ENCODE measurements around the gene RANBP2.
"Not testable (repeated sequence)": the region's sequence is repeated elsewhere in the genome, so short reads cannot be mapped to it uniquely, and the experiment has no call there.

The RANBP2 gene

DNA sequence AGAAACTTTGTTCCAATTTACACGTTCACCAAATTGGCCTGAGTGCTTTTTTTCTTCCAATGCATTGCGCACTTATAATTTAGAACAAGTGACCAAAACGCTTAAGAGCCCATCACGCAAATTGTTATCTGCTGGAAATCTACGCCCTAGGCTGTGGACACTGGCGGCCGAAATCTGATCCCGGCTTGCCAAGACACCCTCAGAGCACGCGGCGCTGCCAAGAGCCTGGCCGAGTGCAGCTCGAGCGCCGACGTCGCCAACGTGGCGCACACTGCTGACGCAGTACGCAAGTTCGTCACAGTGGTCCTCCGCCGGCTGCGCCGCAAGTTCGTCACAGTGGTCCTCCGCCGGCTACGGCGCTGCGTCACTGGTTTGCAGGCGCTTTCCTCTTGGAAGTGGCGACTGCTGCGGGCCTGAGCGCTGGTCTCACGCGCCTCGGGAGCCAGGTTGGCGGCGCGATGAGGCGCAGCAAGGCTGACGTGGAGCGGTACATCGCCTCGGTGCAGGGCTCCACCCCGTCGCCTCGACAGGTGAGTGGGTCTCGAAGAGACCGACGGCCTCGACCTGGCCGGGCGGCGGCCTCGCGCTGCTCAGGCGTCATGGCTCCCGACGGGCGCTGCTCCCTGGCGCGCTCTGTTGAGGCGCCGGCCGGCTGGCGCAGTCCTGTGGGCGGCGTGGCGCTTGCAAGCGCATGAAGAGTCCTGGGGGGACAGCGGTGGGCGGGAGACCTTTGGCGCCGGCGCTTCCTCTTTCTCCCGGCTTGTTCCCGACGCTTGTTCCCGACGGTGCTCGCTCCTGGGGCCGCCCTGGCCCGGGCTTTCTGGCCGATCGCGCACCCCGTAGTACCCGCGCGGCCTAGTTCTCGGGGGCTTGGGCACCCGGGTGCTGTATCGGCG is at the start of gene RANBP2:
Gene RANBP2 (plus strand): TSS at position 334 of the 896 bp plus-strand sequence. CDS start 125 bp downstream, at position 459.
- DNase-seq: peak; percentile 94

DNA sequence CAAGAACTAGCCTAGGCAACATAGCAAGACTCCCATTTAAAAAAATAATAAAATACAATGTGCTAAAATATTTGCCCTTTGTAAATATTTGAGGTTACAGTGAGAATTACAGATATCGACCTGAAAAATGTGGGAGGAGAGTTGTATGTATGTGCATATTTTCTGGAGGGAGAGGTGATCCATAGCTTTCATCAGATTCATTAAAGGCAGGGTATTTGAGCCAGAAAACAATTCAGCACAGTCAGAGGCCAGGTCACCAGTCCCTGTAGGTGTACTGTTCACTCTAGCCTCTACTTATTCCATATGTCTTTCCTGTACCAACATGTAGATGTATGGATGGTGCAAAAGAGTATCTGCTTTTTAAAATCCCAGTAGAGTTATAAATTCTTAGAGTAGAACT is 49.0 kb upstream of the RANBP2 start:
- DNase-seq: not testable (repeated sequence)

DNA sequence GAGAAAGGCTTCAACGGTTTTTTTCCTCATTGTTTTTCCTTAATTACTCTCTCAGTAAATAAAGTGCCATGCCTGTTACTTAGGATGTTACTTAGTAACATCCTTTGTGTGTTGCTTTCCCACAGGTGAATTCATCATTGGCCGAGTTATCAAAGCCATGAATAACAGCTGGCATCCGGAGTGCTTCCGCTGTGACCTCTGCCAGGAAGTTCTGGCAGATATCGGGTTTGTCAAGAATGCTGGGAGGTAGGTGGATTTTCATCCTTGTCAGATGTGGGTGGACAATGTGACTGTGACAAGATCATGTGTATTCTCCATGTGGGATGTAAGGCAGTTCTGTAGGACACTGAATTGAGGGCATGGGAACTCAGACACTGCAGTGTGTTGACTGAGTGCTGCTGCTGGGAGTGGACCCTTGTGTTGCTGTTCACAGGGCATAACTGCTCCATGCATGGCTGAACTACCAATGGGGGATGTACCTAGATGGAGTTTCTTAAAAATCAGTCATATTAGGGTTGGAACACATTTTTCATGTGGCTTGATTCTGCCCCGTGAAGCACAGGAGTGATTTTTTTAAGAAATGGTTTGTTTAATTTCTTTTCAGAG is 47.0 kb upstream of the RANBP2 start:
- not testable (repeated sequence) for DNase-seq

DNA sequence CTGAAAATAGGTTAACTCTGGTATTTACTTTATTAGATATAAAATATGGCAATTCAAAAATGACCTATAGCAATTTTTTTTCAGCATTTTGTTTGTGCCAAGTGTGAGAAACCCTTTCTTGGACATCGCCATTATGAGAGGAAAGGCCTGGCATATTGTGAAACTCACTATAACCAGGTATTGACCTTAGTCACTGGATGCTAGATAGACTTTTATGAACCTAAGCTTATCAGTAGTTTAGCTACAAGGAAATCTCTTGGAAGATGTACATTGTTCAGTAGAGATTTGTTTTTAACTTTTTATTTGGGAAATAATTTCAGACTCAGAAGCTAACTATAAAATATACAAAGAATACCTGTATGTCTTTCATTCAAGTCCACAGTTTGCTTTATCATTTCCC is 42.8 kb upstream of the RANBP2 start:
- DNase-seq: not testable (repeated sequence)

DNA sequence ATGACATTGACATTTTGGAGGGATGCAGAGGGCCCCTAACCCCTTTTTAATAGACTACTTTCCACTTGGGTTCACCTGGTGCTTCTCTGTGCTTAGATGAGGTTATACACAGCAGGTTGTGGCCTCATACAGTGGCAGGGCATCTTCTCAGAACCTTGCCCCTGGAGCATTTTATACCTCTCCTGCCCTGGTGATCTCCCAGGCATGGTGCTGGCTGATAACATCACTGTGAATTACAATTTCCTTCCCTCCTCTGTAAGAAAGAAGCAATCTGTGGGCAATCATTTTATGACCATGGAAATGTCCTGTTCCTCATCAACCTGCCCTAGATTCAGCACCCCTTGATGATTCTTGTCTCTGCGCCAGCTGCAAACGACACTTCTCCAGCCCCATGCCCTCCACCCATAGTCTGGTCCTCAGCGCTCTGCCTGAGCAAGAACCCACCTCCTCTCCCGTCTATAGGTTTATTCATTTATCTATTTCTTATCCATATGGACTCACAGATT is 42.0 kb upstream of the RANBP2 start:
- DNase-seq: not testable (repeated sequence)

DNA sequence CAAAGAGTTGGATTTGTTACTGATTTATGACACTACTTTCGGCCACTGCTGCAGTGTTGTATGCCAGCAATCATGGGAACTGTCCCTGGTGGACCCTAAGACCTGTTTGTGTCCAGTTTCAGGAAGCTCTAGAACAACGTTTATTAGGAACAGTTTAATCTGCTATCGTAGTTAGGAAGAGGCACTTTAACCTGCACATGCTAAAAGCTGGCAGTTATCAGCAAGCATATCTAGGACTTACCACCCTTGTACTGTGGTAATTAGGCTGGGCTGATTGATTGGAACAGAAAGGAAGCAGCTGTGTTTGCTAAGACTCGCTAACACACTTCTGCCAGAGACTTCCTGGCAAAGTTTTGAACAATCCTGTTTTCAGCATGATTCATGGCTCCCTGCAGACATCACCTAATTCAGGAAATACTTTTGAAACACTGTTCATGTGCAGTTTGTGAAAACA is 41.1 kb upstream of the RANBP2 start:
- not testable (repeated sequence) for DNase-seq

DNA sequence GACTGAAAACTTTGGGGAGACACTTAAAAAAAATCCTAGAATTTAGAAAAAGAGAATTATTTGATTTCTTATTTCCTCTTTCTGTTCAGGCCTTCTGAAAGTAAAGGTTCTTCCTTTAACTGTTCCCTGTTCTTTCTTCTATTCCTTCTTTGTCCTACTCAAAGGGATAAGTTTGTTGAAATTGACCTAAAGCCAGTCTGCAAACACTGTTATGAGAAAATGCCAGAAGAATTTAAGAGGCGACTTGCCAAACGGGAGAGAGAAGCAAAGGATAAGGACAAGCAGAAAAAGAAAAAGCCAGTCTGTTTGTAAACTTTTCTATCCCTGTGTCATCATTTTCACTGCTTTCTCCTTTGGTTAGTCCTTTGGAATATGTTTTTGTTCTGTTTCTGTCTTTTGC is 38.5 kb upstream of the RANBP2 start:
- not testable (repeated sequence) for DNase-seq

DNA sequence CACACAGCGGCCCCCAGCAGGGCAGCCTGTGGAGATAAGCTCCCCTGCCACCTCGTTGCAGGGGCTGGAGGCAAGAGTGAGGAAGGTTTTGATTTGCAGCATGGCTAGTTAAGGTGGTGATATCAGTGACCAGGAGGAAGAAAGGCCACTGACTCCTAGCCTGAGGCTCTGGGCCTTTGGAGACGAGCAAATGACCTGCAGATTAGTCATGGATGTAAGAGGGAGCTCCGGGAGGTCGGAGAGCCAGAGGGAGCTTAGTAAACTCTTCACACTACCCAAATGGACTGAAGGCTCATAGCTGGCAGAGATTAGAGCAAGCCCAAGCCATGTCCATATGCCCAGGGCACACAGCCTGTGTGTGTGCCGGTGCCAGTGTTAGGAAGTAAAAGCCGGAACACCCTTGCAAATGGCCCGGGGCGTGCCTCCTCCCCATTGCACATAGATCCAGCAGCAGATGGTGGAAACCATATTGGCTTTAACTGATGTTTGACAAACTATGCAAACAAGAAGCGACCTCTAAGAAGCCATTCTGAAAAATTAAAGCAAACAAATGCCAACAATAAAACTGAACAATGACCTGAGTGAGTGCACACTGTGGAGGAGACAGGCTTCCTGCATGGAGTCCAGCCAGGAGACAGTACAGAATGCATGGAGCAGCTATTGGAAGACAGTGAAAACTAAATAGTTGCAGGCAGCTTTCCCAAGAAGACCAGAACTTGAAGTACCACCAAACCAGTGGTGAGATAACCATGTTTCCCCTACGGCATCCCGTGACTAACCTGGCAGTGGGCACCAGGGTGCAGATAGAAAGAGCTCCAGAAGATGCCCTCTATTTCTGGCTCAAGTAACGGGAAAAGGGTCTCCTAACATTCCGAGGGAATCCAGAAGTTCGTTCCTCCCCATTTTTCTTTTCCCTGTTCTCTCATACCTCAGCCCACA is 30.2 kb upstream of the RANBP2 start:
- not testable (repeated sequence) for DNase-seq

DNA sequence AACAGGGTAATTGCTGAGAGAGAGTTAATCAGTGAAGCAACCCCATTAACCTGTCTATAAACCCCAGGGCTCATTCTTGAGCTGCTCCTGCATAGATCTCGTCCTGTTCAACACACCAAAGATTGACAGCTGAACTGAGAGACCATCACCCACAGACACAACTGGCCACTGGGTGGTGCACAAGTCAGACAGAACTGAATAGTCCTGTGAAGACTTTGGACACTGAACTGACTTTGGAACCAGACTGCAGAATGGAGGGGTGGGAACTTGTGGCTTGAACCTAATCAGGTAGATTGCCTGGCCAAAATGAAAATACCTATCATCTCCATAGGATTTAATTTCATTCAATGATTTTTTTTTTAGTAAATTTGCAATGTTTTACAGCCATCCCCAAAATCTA is 29.3 kb upstream of the RANBP2 start:
- DNase-seq: not testable (repeated sequence)

DNA sequence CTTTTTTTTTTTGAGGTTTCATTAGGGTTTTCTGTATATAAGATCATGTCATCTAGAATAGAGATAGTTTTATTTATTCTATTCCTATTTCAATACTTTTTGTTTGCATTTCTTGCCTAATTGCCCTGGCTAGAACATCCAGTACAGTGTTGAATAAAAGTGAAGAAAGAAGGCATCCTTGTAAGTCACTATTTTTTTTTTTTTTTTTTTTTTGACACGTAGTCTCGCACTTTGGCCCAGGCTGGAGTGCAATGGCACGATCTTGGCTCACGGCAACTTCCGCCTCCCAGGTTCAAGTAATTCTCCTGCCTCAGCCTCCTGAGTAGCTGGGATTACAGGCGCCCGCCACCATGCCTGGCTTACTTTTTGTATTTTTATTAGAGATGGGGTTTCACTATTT is 27.8 kb upstream of the RANBP2 start:
- DNase-seq: no peak

DNA sequence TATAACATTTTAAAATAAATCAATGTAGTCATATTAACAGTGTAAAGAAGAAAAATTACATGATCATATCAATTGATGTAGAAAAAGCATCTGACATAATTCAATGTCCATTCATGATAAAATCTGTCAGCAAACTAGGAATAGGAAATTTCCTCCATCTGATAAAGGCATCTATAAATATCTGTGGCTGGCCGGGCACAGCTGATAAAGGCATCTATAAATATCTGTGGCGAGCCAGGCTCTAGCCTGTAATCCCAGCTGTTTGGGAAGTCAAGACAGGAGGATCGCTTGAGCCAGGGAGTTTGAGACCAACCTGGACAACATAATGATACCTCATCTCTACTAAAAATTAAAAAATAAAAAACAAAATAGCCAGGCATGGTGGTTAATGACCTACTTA is 18.1 kb upstream of the RANBP2 start:
- DNase-seq: no peak

DNA sequence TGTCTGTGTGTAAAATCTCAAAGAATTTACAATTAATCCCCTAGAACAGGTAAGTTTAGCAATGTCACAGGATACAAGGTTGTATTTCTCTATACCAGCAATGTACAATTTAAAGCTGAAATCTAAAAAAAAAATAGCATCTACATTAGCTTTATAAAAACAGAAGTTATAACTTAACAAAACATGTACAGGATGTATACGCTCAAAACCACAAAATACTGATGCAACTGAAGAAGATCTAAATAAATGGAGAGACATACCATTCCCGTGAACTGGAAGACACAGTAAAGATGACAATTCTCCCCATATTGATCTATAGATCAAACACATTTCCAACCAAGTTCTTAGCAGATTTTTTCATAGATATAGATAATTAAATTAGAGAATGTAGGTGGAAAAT is 17.5 kb upstream of the RANBP2 start:
- DNase-seq: no peak

DNA sequence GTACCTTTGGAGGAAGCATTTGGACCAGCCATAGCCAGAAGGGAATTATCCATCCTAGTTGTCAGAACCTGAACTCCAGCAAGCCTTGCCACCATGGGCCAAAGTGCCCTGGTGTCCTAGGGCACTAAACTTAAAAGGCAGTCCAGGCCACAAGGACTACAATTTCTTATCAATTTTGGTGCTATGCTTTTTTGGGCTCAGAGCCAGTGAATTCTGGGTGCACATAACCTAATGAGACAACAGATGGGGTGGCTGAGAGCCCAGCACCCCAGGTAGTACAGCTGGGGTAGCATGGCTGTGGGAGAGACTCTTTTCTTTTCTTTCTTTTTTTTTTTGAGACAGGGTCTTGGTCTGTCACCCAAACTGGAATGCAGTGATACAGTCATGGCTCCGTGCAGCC is 14.4 kb upstream of the RANBP2 start:
- no peak for DNase-seq

DNA sequence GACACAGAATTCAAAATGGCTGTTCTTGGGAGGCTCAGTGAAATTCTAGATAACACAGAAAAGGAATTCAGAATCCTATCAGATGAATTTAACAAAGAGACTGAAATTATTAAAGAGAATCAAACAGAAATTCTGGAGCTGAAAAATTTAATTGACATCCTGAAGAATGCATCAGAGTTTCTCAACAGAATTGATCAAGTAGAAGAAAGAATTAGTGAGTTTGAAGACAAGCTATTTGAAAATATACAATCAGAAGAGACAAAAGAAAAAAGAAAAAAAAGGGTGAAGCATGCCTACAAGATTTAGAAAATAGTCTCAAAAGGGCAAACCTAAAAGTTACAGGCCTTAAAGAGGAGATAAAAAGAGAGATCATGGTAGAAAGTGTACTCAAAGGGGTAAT is 12.0 kb upstream of the RANBP2 start:
- no peak for DNase-seq

DNA sequence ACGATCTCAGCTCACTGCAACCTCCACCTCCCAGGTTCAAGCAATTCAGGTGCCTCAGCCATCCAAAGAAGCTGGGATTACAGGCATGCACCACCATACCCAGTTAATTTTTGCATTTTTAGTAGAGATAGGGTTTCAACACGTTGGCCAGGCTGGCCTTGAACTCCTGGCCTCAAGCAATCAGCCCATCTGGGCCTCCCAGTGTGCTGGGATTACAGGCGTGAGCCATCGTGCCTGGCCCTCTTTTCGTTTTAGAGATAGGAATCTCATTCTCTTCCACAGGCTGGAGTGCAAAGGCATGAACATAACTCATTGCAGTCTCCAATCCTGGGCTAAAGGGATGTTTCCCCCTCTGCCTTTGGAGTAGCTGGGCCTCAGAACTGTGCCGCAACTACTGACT is 2.3 kb upstream of the RANBP2 start:
- DNase-seq: not testable (repeated sequence)

DNA sequence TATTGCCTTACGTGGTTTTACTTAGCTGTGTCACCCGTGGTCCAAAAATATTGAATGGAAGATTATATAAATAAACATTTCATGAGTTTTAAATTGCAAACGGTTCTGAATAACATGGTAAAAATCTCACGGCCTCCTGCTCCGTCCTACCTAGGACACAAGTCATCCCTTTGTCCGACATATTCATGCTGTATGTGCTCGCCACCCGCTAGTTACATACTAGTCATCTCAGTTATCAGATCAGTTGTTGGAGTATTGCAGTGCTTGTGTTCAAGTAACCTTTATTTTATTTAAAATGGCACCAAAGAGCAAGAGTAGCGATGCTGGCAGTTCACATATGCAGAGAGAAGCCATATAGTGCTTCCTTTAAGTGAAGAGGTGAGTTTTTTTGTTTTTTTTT is 6.8 kb downstream of the RANBP2 start:
- DNase-seq: not testable (repeated sequence)

DNA sequence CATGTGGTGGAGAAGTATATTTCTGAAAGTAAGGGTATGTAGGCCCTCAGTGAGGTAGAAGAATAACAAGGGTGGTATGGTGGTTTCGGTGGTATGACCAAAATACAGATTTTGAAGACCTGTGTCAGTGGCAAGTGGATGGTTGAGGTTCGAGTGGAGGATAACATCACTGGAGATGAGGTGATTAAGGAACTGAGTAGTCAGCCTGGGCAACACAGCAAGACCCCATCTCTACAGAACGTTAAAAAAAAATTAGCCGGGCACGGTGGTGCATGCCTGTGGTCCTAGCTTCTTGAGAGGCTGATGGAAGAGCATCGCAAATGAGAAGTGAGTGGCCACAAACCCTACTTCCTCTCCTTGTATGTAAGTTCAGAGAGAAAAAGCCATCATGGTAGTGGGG is 15.4 kb downstream of the RANBP2 start:
- DNase-seq: not testable (repeated sequence)

DNA sequence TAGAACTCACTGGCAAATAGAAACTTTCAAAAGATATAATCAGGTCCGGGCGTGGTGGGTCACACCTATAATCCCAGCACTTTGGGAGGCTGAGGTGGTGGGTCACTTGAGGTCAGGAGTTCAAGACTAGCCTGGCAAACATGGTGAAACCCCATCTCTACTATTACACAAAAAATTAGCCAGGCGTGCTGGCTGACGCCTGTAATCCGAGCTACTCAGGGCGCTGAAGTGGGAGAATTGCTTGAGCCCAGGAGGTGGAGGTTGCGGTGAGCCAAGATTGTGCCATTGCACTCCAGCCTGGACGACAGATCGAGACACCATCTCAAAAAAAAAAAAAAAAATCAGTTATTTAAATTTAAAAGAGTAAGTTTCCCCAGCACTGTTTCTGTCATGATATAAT is 38.7 kb downstream of the RANBP2 start:
- peak; percentile 31 for DNase-seq

DNA sequence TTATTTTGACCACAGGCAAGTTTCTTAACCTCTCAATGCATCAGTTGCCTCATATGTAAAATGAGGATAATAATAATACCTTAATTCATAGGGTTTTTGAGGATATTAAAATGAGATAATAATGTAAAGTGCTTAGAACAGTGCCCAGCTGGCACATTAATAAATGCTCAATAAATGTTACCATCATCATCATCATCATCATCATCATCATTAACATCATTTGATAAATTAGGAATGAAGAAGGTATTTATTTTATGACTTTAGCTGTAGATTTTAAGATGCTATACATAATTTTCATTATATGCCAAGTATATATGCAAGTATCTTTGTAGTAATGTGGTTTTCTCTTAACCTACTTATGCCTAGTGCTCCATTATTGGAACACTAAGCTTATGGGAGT is 43.3 kb downstream of the RANBP2 start:
- DNase-seq: not testable (repeated sequence)

DNA sequence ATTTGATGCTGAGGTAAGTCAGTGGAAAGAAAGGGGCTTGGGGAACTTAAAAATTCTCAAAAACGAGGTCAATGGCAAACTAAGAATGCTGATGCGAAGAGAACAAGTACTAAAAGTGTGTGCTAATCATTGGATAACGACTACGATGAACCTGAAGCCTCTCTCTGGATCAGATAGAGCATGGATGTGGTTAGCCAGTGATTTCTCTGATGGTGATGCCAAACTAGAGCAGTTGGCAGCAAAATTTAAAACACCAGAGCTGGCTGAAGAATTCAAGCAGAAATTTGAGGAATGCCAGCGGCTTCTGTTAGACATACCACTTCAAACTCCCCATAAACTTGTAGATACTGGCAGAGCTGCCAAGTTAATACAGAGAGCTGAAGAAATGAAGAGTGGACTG is 47.4 kb downstream of the RANBP2 start:
- not testable (repeated sequence) for DNase-seq

DNA sequence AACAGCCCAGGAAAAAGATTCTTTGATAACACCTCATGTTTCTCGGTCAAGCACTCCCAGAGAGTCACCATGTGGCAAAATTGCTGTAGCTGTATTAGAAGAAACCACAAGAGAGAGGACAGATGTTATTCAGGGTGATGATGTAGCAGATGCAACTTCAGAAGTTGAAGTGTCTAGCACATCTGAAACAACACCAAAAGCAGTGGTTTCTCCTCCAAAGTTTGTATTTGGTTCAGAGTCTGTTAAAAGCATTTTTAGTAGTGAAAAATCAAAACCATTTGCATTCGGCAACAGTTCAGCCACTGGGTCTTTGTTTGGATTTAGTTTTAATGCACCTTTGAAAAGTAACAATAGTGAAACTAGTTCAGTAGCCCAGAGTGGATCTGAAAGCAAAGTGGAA is 48.6 kb downstream of the RANBP2 start:
- not testable (repeated sequence) for DNase-seq

DNA sequence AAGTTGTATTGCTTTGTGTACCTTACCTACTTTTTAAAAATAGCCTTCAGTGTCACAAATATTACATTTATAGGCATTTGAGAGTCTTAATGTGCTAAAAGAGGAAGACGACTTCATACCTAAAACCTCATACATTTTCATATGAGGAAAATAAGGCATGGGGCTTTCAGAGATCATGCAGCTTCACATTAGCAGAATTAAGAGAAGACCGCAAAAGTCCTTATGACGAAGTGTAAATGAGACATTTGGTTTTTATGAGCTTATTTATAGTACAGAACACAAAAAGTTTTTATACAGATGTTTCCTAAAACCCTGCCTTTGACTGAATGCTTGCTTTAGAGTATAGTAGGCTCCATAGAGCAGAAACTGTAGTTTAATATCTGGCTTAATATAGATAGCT is 57.2 kb downstream of the RANBP2 start:
- no peak for DNase-seq

DNA sequence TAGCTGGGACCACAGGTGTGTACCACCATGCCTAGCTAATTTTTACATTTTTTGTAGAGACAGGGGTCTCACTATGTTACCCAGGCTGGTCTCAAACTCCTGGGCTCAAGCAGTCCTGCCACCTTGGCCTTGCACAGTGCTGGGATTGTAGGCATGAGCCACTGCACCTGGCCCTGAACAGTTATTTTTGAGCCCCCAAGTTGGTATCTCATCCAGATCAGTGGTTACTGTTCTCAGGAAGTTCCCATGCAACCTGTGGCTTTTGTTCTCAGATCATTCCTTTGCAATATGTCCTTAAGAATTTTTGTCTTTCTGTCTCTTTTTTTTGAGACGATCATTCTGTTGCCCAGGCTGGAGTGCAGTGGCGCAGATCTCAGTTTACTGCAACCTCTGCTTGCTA is 59.6 kb downstream of the RANBP2 start:
- no peak for DNase-seq

Data from NCI-H2171 treated with DMSO at 0.1 percent for 48 hours (cell line).